HG03139 (cell line): ENCODE data around the gene ALK.
"Not testable (repeated sequence)": the region's sequence is repeated elsewhere in the genome, so short reads cannot be mapped to it uniquely, and the experiment has no call there.

ENCODE experiments used
- ATAC-seq: cut with Tn5 transposase; IDR thresholded peaks from one replicate; pipeline ENCODE4 v1.9.1; 2021; ENCODE audit not compliant: unreplicated experiment

The ALK gene

DNA sequence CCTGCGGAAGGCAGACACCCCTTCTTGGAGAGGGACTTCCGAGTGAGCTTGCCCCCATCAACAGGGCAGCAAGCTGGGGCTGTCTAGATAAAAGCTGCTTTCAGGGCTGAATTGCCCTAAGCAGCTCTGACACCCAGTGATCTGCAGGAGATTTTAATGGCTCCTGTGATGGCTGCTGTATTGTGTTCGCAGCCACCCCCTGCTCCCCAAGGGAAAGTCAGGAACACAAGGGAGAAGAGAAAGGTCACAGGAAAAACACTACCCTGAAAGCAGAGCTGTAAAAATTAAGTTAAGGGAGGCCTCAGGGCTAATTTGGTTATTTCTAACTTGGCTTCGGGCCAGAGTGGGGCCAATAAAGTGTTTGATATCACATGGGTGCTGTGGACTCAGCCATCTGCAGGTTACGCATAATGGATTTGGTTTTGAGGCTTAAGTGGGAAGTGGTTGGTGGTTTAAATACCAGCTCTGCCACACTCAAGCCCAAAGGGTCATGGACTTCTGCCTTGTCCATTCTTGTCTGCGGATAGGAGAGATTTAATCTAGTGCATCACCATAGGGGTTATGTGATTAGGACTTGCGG lies 658.6 kb downstream of the ALK start:
- no peak for ATAC-seq

DNA sequence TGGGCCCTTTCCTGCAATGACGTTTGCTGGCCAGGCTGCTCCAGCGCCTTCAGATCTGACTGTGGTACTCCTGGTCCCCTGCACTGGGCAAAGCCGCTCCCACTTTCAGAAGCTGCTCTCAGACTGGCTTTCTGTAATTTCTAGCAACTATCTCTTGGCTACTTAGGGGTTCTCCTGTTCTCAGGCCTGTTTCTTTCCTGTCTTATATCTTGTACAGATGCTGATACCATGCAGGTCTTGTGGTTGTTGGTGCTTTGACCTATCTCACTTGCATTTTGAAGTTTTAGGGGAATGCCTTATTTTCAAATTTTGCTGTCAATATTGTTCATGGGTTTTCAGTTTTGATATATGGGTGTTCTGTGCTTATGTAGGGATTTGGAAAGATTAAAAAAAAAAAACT lies 660.4 kb downstream of the ALK start:
- no peak for ATAC-seq

DNA sequence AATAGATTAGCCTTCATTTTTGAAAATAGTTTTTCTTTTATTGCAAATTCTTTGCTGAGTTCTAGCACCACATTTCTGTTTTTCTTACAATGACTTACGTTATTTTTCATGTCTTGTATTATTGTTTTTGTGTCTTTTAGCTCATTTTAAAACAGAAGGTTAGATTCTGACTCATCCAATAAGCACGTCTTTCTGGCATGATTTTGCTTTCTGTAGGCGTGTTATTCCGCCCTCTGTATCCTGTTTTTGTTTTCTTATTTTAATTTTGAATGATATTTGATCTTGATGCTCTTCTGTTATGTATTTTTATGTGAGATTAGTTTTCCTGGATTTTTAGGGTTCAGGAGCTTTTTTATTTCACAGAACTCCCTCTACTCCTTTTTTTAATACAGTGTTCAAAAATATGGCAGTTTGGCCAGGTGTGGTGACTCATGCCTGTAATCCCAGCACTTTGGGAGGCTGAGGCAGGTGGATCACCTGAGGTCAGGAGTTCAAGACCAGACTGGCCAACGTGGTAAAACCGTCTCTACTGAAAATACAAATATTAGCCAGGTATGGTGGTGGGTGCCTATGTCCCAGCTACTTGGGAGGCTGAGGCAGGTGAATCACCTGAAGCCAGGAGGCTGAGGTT lies 661.1 kb downstream of the ALK start:
- no peak for ATAC-seq

DNA sequence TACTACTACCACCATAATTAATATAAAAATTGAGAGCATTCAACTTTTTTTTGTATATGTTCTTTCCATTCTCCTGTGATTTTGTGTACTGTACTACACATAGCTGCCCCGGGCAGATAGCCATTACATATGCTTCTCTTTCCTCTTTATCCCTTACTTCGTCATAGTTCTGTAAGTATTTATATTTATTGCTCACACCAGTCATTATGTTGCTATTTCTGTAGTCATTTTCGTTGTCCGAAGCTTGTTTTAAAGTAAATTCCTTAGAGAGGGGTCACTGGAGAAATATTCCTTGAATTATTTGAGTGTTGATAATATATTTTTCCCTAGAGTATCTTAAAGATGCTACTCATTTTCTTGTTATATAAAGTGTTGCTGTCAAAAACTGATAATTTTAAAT lies 662.2 kb downstream of the ALK start:
- ATAC-seq, result no peak

DNA sequence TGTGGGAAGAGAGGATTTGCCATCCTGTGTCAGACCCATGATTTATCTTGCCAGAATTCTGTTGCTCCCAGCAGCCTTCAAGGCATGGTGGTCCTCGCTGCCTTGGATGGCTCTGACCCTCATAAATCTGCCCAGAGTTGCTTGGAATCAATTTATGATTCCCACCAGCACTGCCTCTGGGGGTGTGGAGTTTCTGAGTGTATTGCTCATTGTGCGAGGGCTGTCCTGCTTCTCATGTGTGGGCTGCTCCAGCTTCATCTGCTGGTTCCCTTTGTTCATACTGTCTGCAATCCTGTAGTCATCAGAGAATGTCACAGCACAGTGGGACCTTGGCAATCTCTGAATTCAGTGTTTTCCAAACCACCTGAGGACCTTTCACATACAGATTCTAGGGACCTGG lies 666.4 kb downstream of the ALK start:
- no peak for ATAC-seq

DNA sequence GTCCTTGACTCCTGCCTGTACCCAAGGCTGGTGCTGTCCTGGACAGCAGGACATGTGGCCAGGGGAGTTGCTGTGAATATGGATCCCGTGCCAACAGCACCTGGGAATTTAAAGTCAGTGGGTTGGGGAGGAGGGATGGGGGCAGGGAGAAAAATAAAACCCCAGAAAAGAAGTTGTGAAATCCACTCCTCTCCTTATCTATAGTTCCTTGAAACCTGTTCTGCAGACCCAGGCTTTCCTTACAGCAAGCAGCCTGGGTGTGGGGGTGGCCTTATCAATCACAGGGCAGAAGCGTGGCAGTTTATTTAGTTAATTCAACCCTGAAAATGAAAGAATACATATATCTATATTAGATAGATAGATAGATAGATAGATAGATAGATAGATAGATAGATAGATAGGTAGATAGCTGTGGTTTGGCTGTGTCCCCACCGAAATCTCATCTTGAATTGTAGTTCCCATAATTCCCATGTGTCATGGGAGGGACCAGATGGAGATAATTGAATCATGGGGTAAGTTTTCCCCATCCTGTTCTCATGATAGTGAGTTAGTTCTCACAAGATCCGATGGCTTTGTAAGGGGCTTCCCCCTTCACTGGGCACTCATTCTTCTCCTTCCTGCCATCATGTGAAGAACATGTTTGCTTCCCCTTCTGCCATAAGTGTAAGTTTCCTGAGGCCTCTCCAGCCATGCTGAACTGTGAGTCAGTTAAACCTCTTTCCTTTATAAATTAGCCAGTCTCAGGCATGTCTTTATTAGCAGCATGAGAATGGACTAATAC lies 667.7 kb downstream of the ALK start:
- not testable (repeated sequence) for ATAC-seq

DNA sequence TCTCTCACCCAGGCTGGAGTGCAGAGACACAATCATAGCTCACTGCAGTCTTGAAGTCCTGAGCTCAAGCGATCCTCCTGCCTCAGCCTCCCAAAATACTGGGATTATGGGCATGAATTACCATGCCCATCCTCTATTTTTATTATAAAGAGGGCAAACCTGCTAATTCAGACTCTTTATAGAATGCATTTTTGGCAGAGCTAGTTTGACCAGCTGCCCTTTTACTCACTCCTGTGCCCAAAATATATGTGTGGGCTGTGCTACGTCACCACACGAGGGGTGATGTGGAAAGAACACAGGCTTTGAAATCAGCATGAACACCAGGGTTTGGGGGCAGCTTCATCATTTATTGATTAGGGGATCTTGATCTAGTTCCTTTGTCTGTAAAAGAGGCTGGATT lies 668.4 kb downstream of the ALK start:
- ATAC-seq, result no peak

DNA sequence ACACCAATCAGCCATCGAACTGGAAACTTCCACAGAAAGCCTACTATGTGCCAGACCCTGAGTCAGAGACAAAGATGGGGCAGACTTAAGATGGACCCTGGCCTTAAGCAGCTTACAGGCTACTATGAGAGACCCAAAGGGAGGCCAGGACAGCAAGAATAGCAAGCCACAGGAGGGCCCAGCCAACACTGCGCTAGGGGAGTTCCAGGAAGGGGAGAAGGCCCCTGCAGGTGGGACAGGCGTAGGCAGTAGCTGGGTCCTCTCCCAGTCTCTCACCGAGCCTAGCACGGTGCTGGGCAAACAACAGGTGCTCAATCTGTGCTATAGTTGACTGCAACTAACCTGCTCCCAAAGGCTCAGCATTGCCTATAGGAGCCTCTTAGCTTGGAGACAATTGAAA lies 670.0 kb downstream of the ALK start:
- ATAC-seq, result no peak

DNA sequence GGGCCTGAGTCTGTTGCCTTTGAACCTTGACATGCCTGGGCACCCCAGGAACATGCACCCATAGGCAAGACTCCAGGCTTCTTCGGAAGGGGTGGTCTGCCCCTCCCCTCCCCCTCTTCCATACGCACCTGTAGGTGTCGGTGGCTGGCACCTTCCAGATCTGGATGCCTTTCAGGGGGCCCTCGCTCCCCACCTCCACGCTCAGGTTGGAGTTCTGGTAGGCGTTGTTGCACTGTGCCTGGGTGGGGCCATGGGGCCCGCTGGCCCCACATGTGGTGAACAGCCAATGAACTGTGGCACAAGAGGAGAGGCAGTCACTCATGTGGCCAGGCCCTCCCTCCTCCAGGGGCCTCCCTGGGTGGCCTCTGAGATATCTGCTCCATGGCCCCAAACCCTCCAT lies 670.4 kb downstream of the ALK start:
- ATAC-seq, result no peak

DNA sequence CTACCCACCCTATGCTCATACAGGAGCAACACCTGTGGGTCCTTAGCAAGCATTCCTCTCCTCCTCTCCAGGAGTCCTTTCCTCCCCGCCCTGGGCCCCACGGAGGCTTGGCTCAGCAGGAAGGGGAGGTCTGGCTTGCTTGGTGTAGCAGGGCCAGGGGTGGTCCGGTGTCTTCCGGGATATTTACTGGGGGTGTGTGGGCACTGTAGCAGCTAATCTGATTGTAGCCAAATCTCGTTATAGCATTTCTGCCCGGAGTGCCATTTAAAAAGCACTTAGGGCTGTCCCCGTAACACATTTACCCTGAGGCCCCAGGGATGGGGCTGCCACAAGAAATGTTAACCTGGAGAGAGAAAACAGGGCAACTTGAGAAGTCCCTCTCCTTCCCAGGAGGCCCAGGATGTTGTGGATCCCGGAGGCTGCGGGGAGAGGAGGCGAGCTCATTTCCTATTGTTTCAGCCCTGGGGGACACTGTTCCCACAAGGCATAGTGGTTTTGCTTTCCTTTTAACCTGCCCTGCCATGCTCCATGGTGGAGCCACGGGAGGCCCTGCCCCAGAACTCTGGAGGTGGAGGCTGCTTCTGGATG lies 671.6 kb downstream of the ALK start:
- no peak for ATAC-seq

DNA sequence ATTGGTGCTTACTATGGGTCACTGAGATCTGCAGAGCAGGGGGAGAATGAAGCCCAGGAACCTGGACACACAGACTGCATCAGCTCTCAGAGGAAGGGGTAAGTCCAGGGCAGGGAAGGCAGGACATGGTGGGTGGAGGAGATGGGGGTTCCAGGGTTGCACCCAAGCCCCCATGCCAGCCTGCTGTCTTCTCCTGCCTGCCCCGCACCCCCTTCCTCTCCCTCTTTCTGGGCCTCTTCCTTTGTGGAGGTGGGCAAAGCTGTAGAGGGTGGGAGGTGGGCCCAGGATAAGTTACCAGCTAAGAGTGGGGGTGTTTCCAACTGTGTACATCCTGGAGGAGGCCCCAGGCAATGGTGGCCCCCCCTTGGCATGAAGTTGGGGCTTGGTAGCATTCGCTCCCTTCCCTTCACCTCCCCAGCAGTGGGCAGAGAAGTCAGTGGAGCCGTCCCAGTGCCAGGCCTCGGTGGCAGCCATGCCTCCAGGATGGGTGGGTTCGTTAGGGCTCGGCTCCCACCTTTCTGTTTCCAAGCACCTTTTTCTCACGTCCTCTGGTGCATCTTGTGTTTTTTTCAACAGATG lies 674.0 kb downstream of the ALK start:
- ATAC-seq, result no peak

DNA sequence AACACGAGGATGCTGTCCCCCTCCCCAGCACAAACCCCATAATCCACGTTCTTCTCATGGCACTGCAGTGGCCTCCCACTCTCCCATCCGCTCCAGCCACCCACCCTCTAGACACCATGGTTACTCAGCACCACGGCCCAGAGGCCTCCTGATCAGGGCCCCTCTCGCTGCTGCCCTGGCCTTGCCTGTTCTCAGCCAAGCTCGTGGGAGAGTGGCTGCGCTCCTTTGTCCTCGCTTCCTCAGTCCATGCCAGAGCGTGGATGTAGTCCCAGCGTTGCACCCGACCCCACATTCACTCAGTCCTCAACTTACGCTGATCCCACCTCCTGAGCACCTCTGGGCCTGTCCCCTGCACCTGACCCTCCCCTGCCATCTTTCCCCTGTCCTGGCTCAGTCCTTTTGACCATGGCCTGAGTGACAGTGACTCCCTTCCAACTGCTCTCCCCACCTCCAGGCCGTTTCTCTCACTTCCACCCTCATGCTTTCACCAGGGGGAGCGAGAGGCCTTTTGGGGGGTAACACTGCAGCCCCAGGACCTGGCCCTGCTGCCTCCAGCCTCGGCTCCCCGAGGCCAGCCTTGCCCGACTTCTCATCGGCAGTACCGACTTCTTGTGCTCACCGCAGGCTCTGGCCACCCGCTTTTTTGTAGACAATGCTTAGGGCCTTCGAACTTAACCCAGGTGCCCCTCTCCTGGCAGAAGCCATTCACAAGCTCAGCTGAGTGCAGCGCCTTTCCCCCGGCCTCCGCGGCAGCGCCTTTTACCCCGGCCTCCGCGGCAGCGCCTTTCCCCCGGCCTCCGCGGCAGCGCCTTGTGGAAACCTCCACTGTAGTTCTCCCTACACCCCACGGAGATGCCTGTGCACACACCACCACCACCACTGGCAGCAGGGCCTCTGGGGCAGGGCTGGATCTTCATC lies 674.7 kb downstream of the ALK start:
- no peak for ATAC-seq

DNA sequence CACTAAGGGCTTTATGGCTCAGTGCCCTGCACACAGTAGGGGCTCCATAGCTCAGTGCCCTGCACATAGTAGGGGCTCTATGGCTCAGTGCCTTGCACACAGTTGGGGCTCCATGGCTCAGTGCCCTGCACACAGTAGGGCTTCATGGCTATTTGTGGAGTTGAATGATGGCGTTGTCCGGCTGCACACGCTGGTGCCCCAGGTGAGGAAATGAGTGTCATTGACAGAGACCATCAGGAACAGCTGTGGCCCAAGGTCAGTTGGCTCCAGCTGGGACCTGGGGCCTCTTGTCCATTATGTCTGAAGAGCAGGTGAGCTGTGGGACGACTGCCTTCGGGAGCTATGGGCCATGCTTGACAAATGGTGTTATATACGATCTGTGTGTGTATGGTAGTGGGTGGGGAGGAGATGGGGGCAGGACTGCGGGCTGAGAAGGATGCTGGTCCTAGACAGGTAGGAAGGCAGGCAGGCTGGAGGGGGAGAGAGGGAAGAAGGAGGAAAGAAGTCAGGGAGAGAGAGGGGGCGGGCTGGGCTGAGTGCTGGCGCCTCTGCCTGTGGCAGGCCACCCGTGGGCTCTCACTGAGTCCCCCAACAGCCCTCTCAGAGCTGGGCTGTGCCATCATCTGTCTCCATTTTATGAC lies 675.5 kb downstream of the ALK start:
- no peak for ATAC-seq

DNA sequence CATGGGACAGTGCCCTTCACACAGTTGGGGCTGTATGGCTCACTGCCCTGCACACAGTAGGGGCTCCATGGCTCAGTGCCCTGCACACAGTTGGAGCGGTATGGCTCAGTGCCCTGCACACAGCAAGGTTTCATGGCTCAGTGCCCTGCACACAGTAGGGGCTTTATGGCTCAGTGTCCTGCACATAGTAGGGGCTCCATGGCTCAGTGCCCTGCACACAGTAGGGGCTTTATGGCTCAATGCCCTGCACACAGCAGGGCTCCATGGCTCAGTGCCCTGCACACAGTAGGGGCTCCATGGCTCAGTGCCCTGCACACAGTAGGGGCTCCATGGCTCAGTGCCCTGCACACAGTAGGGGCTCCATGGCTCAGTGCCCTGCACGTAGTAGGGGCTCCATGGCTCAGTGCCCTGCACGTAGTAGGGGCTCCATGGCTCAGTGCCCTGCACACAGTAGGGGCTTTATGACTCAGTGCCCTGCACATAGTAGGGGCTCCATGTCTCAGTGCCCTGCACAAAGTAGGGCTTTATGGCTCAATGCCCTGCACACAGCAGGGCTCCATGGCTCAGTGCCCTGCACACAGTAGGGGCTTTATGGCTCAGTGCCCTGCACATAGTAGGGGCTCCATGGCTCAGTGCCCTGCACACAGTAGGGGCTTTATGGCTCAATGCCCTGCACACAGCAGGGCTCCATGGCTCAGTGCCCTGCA lies 676.2 kb downstream of the ALK start:
- ATAC-seq, result not testable (repeated sequence)

DNA sequence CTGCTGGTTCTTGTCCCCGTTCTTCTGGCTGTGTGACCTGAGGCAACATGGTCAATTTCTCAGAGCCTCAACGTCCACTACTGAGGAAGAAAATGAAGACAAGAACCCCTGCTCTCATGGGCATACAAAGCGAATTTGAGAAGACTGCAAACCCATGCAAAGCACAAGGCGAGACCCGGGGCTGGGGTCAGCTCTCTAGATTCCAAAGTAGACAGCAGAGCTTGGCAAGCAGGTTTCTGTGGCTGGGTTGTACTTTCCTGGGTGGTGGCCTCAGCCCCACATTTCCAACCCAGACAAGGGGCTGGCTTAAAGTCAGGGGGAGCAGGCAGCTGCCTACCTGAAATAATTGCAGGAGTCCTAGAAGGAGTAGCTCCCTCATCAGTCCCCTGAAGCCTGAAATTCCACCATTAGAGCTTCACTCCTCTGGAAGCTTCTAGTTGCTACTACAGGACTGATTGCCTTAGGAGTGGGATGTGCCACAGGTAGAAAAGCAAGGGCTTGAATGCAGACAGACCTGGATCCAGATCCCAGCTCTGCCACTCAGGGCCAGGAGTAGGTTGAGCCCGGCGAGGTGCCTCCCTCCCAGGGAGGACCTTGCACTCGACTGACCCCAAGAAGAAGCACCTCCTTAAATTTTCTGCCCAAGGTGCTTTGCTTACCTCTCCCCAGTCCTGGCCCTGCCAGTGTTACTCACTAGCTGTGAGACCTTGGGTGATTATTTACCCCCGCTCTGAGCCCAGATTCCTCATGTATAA lies 678.6 kb downstream of the ALK start:
- ATAC-seq, result no peak

DNA sequence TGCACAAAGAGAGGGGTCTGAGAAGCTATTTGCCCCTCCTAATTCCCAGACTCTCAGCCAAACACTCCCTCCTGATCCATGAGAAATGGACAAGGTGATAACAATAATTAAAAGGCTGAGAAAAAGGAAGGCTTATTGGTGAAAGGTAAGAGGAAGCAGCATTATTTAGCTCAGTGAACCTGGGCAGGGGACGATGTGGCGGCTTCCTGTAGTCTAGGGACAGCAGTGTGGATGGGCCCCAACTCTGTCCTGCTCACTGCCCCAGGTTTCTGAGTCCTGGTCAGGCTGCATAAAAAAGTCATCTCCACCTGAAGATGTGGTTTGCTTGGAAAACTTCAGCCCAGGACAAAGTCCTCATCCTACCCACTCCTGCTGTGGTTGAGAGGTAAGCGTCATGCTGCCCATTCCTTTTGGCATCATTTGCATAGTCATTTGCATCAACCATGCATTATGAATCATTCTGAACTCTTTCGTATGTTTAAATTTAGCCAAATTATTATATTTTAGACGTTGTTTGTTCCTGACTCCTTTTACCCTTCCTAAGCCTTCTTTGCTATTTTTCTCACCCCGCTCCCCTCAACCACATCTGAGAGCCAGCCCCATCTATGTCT lies 679.3 kb downstream of the ALK start:
- no peak for ATAC-seq

DNA sequence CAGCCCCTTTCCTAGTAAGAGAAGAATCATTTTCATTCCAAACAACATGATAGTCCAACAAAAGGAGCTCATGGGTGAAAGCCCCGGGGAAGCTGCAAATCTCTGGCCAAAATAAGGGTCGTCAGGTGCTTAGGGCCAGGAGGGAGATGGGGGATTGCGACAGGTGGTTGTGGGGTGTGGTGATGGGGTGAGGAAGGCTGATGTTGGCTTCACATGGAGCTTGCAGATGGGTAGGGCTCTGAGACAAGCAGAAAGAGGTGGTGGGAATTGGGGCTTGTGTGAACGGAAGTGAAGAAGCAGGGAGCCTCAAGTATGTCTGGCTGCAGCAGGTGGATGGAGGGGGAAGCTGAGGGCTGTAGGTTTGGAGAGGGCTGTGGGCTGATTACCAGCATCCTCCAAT lies 680.0 kb downstream of the ALK start:
- no peak for ATAC-seq

DNA sequence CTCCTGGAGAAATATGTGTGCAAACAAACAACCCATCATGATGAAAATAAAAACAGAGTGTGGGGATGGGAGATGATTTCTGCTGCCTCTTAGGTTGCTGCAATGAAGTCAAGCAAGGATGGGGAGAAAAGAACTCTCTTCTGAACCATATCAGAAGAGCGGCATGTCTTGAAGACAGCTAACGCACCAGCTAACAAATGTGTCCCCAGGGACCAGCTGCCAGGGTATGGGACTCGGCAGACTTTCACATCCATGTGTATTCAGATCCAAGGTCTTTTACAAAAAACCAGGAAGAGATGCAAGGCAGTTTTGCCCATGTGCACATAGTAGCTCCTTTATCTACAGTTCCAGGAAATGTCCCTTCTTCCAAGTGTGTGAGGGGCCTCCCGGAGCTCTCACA lies 680.8 kb downstream of the ALK start:
- no peak for ATAC-seq
